B cell (primary cell): ENCODE results near the gene VIPR2. TPM values are rescaled to one million over a fixed set of nuclear protein-coding genes. Genes with fewer than 3 reads are reported as not detected.

Experiments
- ATAC-seq: fragments of 200-7000 bp; cut with Tn5 transposase; one replicate; pipeline ENCODE4 v1.10.0; 2021; ENCODE audit warnings: low read depth, mild to moderate bottlenecking, moderate number of reproducible peaks, moderate library complexity
- CTCF ChIA-PET: fragments of 350-600 bp; sonication (Branson Sonifier 250); formaldehyde crosslinking; loops from one replicate; lab custom pipeline; 2021; ENCODE audit warnings: antibody characterized with exemption, inconsistent platforms; lab: Charles Lee
- POLR2A ChIA-PET: fragments of 350-600 bp; sonication (Branson Sonifier 250); formaldehyde crosslinking; loops from one replicate; lab custom pipeline; 2021; ENCODE audit warnings: antibody characterized with exemption; lab: Charles Lee
- DNase-seq: peaks from one replicate; pipeline ENCODE4 v3.0.0; 2013
- H2AFZ ChIP-seq: 2 replicates; pipeline ENCODE4 v1.6.1; 2012; ENCODE audit warnings: mild to moderate bottlenecking, low read depth, low read length; ENCODE audit not compliant: insufficient read depth, poor library complexity, severe bottlenecking
- H3K27ac ChIP-seq, 2 donors: 1 replicate in 1 of 2; 2 replicates in 1 of 2; pipeline ENCODE4 v1.5.1; 2012 to 2013; ENCODE audit warnings: low read length in 2 of 2, mild to moderate bottlenecking in 2 of 2, moderate library complexity in 1 of 2
- H3K27me3 ChIP-seq, 4 experiments: fragments of 200-600 bp in 1 of 4; sonication (generic) in 1 of 4; replicated peaks in 1 of 4; 1 replicate in 2 of 4; 2 replicates in 2 of 4; pipeline versions ENCODE4 v1.6.1 to v1.7.0; 2013 to 2016; ENCODE audit warnings: low read length in 3 of 4, mild to moderate bottlenecking in 2 of 4, mixed read lengths in 1 of 4, moderate library complexity in 1 of 4; ENCODE audit not compliant: insufficient read depth in 4 of 4, control insufficient read depth in 3 of 4; ENCODE audit errors: control extremely low read depth in 1 of 4
- H3K36me3 ChIP-seq, 2 experiments: replicated peaks in 1 of 2; 1 replicate in 1 of 2; 2 replicates in 1 of 2; pipeline versions ENCODE4 v1.6.1 to v1.7.1; 2013; ENCODE audit warnings: low read length in 1 of 2; ENCODE audit not compliant: insufficient read depth in 2 of 2, control insufficient read depth in 1 of 2; ENCODE audit errors: control extremely low read depth in 1 of 2, extremely low read depth in 1 of 2
- H3K4me1 ChIP-seq, 2 donors: fragments of 200-600 bp in 1 of 2; sonication (generic) in 1 of 2; 1 replicate in 1 of 2; 2 replicates in 1 of 2; pipeline versions ENCODE4 v1.5.1 to v1.6.1; 2013 to 2017; ENCODE audit warnings: low read length in 2 of 2; ENCODE audit not compliant: control insufficient read depth in 2 of 2, insufficient read depth in 2 of 2
- H3K4me2 ChIP-seq: replicated peaks from 2 replicates; pipeline ENCODE3; 2012; ENCODE audit warnings: mild to moderate bottlenecking, low read depth, low read length; ENCODE audit not compliant: poor library complexity, severe bottlenecking
- H3K4me3 ChIP-seq, 5 experiments: fragments of 200-600 bp in 1 of 5; sonication (generic) in 1 of 5; 1 replicate in 3 of 5; 2 replicates in 2 of 5; pipeline versions ENCODE4 v1.5.1 to v1.7.0; 2011 to 2016; ENCODE audit warnings: low read length in 4 of 5, mild to moderate bottlenecking in 4 of 5, low read depth in 2 of 5, control low read depth in 1 of 5, moderate library complexity in 1 of 5; ENCODE audit not compliant: insufficient read depth in 1 of 5; ENCODE audit errors: control extremely low read depth in 1 of 5, extremely low read depth in 1 of 5
- H3K79me2 ChIP-seq: fragments of 200-600 bp; sonication (generic); one replicate; pipeline ENCODE4 v1.6.0; 2016; ENCODE audit warnings: low read length; ENCODE audit not compliant: control insufficient read depth, insufficient read depth
- H3K9ac ChIP-seq: fragments of 200-600 bp; sonication (generic); 2 replicates; pipeline ENCODE4 v1.6.1; 2017; ENCODE audit warnings: mild to moderate bottlenecking, low read length, moderate library complexity
- H3K9me3 ChIP-seq, 3 donors: one replicate each; pipeline versions ENCODE4 v1.6.1 to v1.7.1; 2013; ENCODE audit warnings: low read length in 2 of 3; ENCODE audit not compliant: control insufficient read depth in 2 of 3, insufficient read depth in 1 of 3; ENCODE audit errors: control extremely low read depth in 1 of 3
- H4K20me1 ChIP-seq: 2 replicates; pipeline ENCODE4 v1.6.0; 2012; ENCODE audit warnings: mild to moderate bottlenecking, low read length; ENCODE audit not compliant: insufficient read depth, control insufficient read depth, poor library complexity, severe bottlenecking
- H3K27ac Mint-ChIP-seq: one replicate; pipeline ENCODE4 v1.8.0; 2021; ENCODE audit warnings: mixed read lengths
- H3K27me3 Mint-ChIP-seq: one replicate; pipeline ENCODE4 v1.8.0; 2021; ENCODE audit warnings: mixed read lengths
- H3K4me1 Mint-ChIP-seq: one replicate; pipeline ENCODE4 v1.8.0; 2021; ENCODE audit warnings: mixed read lengths
- H3K4me3 Mint-ChIP-seq: one replicate; pipeline ENCODE4 v1.8.0; 2021; ENCODE audit warnings: mixed read lengths
- H3K9me3 Mint-ChIP-seq: one replicate; pipeline ENCODE4 v1.8.0; 2022; ENCODE audit warnings: mixed read lengths; ENCODE audit not compliant: insufficient read depth
- CTCF ChIP-seq: fragments of 200-600 bp; IDR thresholded peaks from one replicate; pipeline ENCODE4 v1.8.0; 2022; ENCODE audit warnings: antibody characterized with exemption, mild to moderate bottlenecking
- EZH2 ChIP-seq: IDR thresholded peaks from 2 replicates; pipeline ENCODE4 v1.6.1; 2012; ENCODE audit warnings: borderline replicate concordance, low read depth, mild to moderate bottlenecking, moderate library complexity, low read length; ENCODE audit not compliant: insufficient read depth, poor library complexity, severe bottlenecking
- WGBS: methylation state at CpG from one replicate; pipeline ENCODE4 v1.1.5; 2013; ENCODE audit warnings: missing lambda C conversion rate; ENCODE audit not compliant: insufficient coverage; 5-methylcytosine and 5-hydroxymethylcytosine counted together
- intact Hi-C: fragments of 100-400 bp; cut with micrococcal nuclease; formaldehyde crosslinking; loops from one replicate; pipeline ENCODE4 v1.10.0; 2022
- polyA plus RNA-seq: library from polyadenylated mRNA; depleted of rRNA; stranded (reverse); fragments of >200 nt; gene quantifications from 2 replicates; pipeline ENCODE4 v1.2.3, GENCODE V29; 2012
- total RNA-seq, 2 donors: library from RNA; stranded (reverse); fragments of 120-200 nt in 1 of 2; gene quantifications; 1 replicate in 1 of 2; 2 replicates in 1 of 2; pipeline versions ENCODE4 v1.2.3 to v1.2.4, GENCODE V29; 2013 to 2022

Gene VIPR2
- total and polyA plus RNA-seq, 2 donors (not counting 1 experiment from before 2014, with no cell fraction given): not detected

DNA sequence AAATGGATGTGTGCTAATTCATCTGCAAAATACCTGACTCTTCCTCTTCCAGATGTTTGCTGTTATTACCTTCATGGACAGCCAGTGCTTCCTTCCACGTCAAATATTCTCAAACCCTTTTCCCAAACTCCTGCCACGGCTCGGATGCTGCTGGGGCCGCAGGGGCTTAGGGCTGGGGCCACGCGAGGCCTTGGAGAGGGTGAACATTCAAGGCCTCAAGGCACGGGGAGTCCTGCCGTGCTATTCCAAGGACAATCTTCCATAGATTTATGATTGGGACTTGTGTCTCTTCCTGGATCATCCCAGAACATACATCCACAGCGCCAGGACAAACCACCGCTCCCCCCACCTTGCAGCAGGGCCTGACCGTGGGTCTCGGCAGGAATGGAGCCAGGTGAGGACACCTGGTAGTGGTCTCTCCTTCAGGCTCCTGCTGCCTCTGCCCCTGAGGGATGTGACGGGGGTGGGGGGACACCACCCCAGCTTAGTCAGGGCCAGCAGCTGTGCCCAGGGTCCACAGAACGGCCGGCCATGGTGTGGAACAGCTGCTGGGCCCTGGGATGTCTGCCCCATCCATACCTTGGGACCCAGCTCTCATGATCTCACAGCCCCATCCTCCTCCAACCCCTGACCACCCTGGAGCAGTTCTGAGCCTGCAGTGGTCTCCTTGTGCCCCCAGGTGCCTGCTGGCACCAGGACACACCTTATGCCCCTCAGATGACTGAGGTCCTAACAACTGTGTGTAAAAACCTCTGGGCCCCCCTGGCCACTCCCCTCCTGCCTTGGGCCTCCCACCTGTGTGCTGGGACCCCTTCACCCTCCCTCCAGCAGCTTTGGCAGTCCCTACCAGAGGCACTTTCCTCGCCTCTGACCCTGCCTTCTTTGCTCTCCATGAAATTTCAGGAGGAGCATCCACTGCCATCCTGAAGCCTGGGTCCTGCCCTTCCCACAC is 16.7 kb downstream of the VIPR2 start:
- Histone ChIP-seq H3K4me2 (no peak overlapping the region), H3K4me1 (no peaks in the 10 kb centered on the region), H3K79me2 (no peaks in the 10 kb centered on the region), H3K9ac (no peak overlapping the region), H3K4me3 (no peak overlapping the region), H3K36me3 (no peaks in the 10 kb centered on the region), H3K27ac (no peak overlapping the region), H3K9me3 (peaks cover 0 to 6% (median 0%) of the 10 kb centered on the region in 3 donors), H3K27me3 (no peaks in the 10 kb centered on the region), H2AFZ (no peak overlapping the region), H4K20me1 (no peaks in the 10 kb centered on the region)
- TF ChIP-seq CTCF (no peak), EZH2 (no peak)
- 91% methylated on average over 12 of the region's 16 CpGs for WGBS
- Mint-ChIP-seq H3K4me3 (no peak overlapping the region), H3K27me3 (peaks cover 10% of the 10 kb centered on the region), H3K4me1 (no peaks in the 10 kb centered on the region), H3K9me3 (no peaks in the 10 kb centered on the region), H3K27ac (no peak overlapping the region)
- DNase-seq (no peak), ATAC-seq (no peak)
- CTCF ChIA-PET: no interaction called here
- POLR2A ChIA-PET: no interaction called here
- intact Hi-C loops: no loop called here
